ENCODE results near the gene DELE1. TPM values are rescaled to one million over a fixed set of nuclear protein-coding genes. Genes with fewer than 3 reads are reported as not detected.
A peak's percentile ranks its signal among the peaks of the same experiment; 100 is the strongest.

Gene DELE1
- 10 to 100 TPM; 49.5 to 89.1 TPM for total RNA-seq

- H3K27me3 ChIP-seq: no peaks in the 10 kb centered on the region
- TF ChIP-seq CTCF (IDR thresholded peaks at IDR 0.05): no peak
- H3K4me3 ChIP-seq: peak within 1 kb of the TSS; percentile 50 to 71
- no peaks in the 10 kb centered on the region for H3K9me3 ChIP-seq
- H3K36me3 ChIP-seq: peaks cover 41% of the 10 kb centered on the region
- peaks cover 0 to 43% of the 10 kb centered on the region in 2 donors for H3K4me1 ChIP-seq
- H3K27ac ChIP-seq: peak within 1 kb of the TSS; percentile 92 to 96
- peak; percentile 96 for DNase-seq (ENCODE audit: low spot score)
Observed at GRCh38 chr5:141923448-141924313, at the start of gene DELE1. Gene DELE1 (plus strand): TSS chr5:141923871. CDS start chr5:141923942, 71 bp downstream.

GRCh38 chr5:141873933-141874261 is 49.8 kb upstream of the DELE1 start:
- H3K4me1 ChIP-seq: peaks cover 0 to 60% of the 10 kb centered on the region in 2 donors
- H3K27ac ChIP-seq: peak overlapping the region; percentile 49 to 62
- H3K27me3 ChIP-seq: peaks cover 16 to 21% of the 10 kb centered on the region in 2 donors
- H3K9me3 ChIP-seq: no peaks in the 10 kb centered on the region
- no peaks in the 10 kb centered on the region for H3K36me3 ChIP-seq
- no peak for TF ChIP-seq CTCF (IDR thresholded peaks at IDR 0.05)
- no peak for DNase-seq (ENCODE audit: low spot score)
- peak overlapping the region in 1 of 2 donors; percentile 77 for H3K4me3 ChIP-seq

- H3K27me3 ChIP-seq: peaks cover 16 to 21% of the 10 kb centered on the region in 2 donors
Observed at GRCh38 chr5:141874262-141874964, 49.3 kb upstream of the DELE1 start.

GRCh38 chr5:141875022-141875740 is 48.5 kb upstream of the DELE1 start:
- Histone ChIP-seq H3K4me1 (peaks cover 0 to 68% of the 10 kb centered on the region in 2 donors), H3K4me3 (peak overlapping the region; percentile 60 to 77), H3K27ac (peak overlapping the region; percentile 62 to 79), H3K36me3 (no peaks in the 10 kb centered on the region), H3K27me3 (peaks cover 16 to 21% of the 10 kb centered on the region in 2 donors), H3K9me3 (no peaks in the 10 kb centered on the region)
- no peak for DNase-seq (ENCODE audit: low spot score)
- no peak for TF ChIP-seq CTCF (IDR thresholded peaks at IDR 0.05)

More at GRCh38 chr5:141874262-141874964, 49.3 kb upstream of the DELE1 start:
- TF ChIP-seq CTCF (IDR thresholded peaks at IDR 0.05): no peak
- Histone ChIP-seq H3K9me3 (no peaks in the 10 kb centered on the region), H3K36me3 (no peaks in the 10 kb centered on the region), H3K4me3 (peak overlapping the region; percentile 60 to 77), H3K27ac (peak overlapping the region; percentile 49 to 62), H3K4me1 (peaks cover 0 to 62% of the 10 kb centered on the region in 2 donors)
- DNase-seq (ENCODE audit: low spot score): no peak

- peaks cover 0 to 74% of the 10 kb centered on the region in 2 donors for H3K4me1 ChIP-seq
- peak in 1 of 2 donors; percentile 15 for TF ChIP-seq CTCF (IDR thresholded peaks at IDR 0.05)
- DNase-seq (ENCODE audit: low spot score): no peak
- peak overlapping the region; percentile 62 to 79 for H3K27ac ChIP-seq
- H3K36me3 ChIP-seq: no peaks in the 10 kb centered on the region
- H3K9me3 ChIP-seq: no peaks in the 10 kb centered on the region
- peaks cover 16 to 21% of the 10 kb centered on the region in 2 donors for H3K27me3 ChIP-seq
- H3K4me3 ChIP-seq: peak overlapping the region; percentile 60 to 77
Observed at GRCh38 chr5:141875795-141876627, 47.7 kb upstream of the DELE1 start.

All from right atrium auricular region (tissue), 2 donors.